ENCODE results near the gene FZR1. TPM values are rescaled to one million over a fixed set of nuclear protein-coding genes. Genes with fewer than 3 reads are reported as not detected.

Gene FZR1
- total RNA-seq, 1 experiment from 2014 or later = 51.4 TPM

GRCh38 chr19:3576696-3577443, 70.8 kb downstream of the FZR1 start:
- Histone ChIP-seq H3K79me1 (ENCODE audit: insufficient read depth, low read depth, low read length, poor library complexity, severe bottlenecking) (no peaks in the 10 kb centered on the region), H4K8ac (replicated peaks; ENCODE audit: insufficient read length, low read depth, low read length) (no peak overlapping the region), H2BK5ac (ENCODE audit: insufficient read length, low read length) (no peak overlapping the region), H3K79me2 (ENCODE audit: insufficient read depth, low read length) (no peaks in the 10 kb centered on the region), H2BK120ac (ENCODE audit: low read depth, low read length, poor library complexity, severe bottlenecking) (no peak overlapping the region), H3K9me3 (ENCODE audit: control insufficient read depth, low read depth, low read length) (no peaks in the 10 kb centered on the region), H3K27me3 (ENCODE audit: insufficient read depth, low read length) (no peaks in the 10 kb centered on the region; the same call in 1 of the 2 replicates), H2BK20ac (ENCODE audit: low read depth, low read length, poor library complexity, severe bottlenecking) (no peak overlapping the region), H2AK5ac (ENCODE audit: insufficient read length, low read length) (no peak overlapping the region), H4K91ac (ENCODE audit: insufficient read length, low read depth, low read length) (no peak overlapping the region), H3K23me2 (ENCODE audit: insufficient read length, low read depth, low read length, poor library complexity, severe bottlenecking) (peaks cover 13% of the 10 kb centered on the region), H3K4ac (ENCODE audit: low read depth, low read length) (no peak overlapping the region), H3K56ac (ENCODE audit: insufficient read length, low read depth, low read length) (no peak overlapping the region), H3K9ac (ENCODE audit: extremely low read depth, insufficient read length, low read length) (no peak overlapping the region), H4K20me1 (ENCODE audit: control insufficient read depth, insufficient read depth, insufficient read length) (no peaks in the 10 kb centered on the region), H3K18ac (ENCODE audit: insufficient read length, low read depth, low read length) (no peak overlapping the region), H4K5ac (ENCODE audit: insufficient read length, low read depth, low read length) (no peak overlapping the region), H3K14ac (ENCODE audit: insufficient read depth, low read length) (no peak overlapping the region), H3K23ac (ENCODE audit: insufficient read length, low read depth, low read length) (no peak overlapping the region), H2BK12ac (ENCODE audit: insufficient read length, low read depth, low read length) (no peak overlapping the region), H3K27ac (ENCODE audit: insufficient read length, low read depth, low read length) (no peak overlapping the region), H3K4me2 (ENCODE audit: insufficient read depth, insufficient read length, low read length) (peak overlapping the region; percentile 48), H2AFZ (ENCODE audit: low read length) (no peak overlapping the region), H2BK15ac (ENCODE audit: low read depth, low read length) (no peak overlapping the region), H3T11ph (ENCODE audit: low read length) (no peak overlapping the region), H3K4me1 (ENCODE audit: insufficient read depth, low read length) (no peaks in the 10 kb centered on the region)
- Mint-ChIP-seq H3K27ac (peak overlapping the region in 1 of 3 experiments; percentile 86; a peak in 2 of 7 replicates), H3K4me1 (peaks cover 13 to 22% of the 10 kb centered on the region in 2 experiments), H3K9me3 (no peaks in the 10 kb centered on the region; a peak in 1 of 5 replicates), H3K4me3 (peak overlapping the region; percentile 74 to 78), H3K27me3 (ENCODE audit: low read depth) (peaks cover 20% of the 10 kb centered on the region), H3K36me3 (ENCODE audit: insufficient read depth in 1 of 3, low read depth in 3 of 3) (peaks cover 8 to 10% (median 9%) of the 10 kb centered on the region in 3 experiments)
- TF ChIP-seq CTCF (conservative IDR thresholded peaks at IDR 0.05) = 0 out of 3 replicates have a peak, but pooled peaks have one; percentile 18
- WGBS (ENCODE audit: extremely low coverage, insufficient read length, low lambda C conversion rate) = no CpG with 5 or more reads among the region's 78 CpGs
- DNase-seq = peak; percentile 93

Measured in H9 (cell line).